Stimulated activated naive CD8-positive, alpha-beta T cell treated with anti-CD3 and anti-CD28 coated beads, Interleukin-15, amount 100 ng/mL, for 72 hours (primary cell): ENCODE data around the gene TMEM60.
"Not testable (repeated sequence)": the region's sequence is repeated elsewhere in the genome, so short reads cannot be mapped to it uniquely, and the experiment has no call there.

Source experiments
- ATAC-seq: fragments of 150-1000 bp; cut with Tn5 transposase; 2 replicates; pipeline ENCODE4 v1.10.0; 2021; ENCODE audit warnings: mild to moderate bottlenecking, moderate library complexity
- DNase-seq, 2 donors: peaks; one replicate each; pipeline ENCODE4 v3.0.0; 2021 to 2022
- H3K27ac Mint-ChIP-seq, 2 donors: one replicate each; pipeline ENCODE4 v1.8.0; 2022; ENCODE audit warnings: mild to moderate bottlenecking in 2 of 2, mixed read lengths in 2 of 2, moderate library complexity in 2 of 2
- H3K27me3 Mint-ChIP-seq: one replicate; pipeline ENCODE4 v1.8.0; 2022; ENCODE audit warnings: mixed read lengths
- H3K4me1 Mint-ChIP-seq: one replicate; pipeline ENCODE4 v1.8.0; 2022; ENCODE audit warnings: mild to moderate bottlenecking, mixed read lengths
- H3K4me3 Mint-ChIP-seq, 2 donors: one replicate each; pipeline ENCODE4 v1.8.0; 2022; ENCODE audit warnings: mild to moderate bottlenecking in 2 of 2, mixed read lengths in 2 of 2, moderate library complexity in 1 of 2
- H3K9me3 Mint-ChIP-seq, 2 donors: one replicate each; pipeline ENCODE4 v1.8.0; 2022; ENCODE audit warnings: mixed read lengths in 2 of 2

The TMEM60 gene

DNA sequence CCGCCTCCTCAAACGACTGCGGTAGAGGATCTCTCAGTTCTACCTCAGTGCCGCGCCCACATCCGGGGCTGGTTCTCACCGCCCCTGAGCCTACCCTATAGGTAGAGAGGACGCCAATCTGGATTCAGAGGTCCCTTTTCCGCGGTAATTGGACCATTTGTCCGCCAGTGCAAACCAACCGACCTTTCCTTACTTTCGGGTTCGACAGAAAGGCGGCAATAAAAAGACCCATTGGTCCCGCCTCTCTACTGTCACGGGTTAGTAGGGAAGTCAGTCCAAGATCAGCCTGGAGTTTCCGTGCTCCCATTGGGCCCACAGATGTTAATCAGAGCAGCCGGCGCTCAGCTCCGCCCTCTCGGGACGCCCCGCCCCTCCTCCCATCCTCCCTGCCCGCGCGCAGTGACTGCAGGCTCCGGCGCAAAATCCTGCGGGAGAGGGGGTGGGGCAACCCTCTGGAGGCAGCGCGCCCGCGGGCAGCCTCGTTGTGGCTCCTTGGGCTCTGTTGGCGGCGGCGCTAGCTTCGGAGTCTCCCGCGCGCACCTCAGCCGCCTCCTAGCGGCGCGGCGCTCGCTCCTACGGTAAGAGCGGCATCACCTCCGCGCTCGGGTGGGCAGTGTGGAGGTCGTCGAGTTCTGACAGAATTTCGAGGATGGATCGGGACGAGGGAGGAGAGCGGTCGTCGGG, at the start of gene TMEM60, which contains the start of gene PHTF2:
TSS of gene TMEM60 (minus strand) at position 41 of the 684 bp plus-strand sequence. CDS start 4,061 bp downstream, outside the sequence.
TSS of gene PHTF2 (plus strand) at position 380 of the 684 bp plus-strand sequence.
- DNase-seq (peak; percentile 89 to 93), ATAC-seq (peak; percentile 96)
- H3K9me3 Mint-ChIP-seq, result no peaks in the 10 kb centered on the region
- H3K4me3 Mint-ChIP-seq, result peak within 1 kb of the TSS; percentile 94 to 99
- H3K4me1 Mint-ChIP-seq, result peaks cover 66% of the 10 kb centered on the region
- no peaks in the 10 kb centered on the region for H3K27me3 Mint-ChIP-seq
- peak within 1 kb of the TSS; percentile 97 to 98 for H3K27ac Mint-ChIP-seq

DNA sequence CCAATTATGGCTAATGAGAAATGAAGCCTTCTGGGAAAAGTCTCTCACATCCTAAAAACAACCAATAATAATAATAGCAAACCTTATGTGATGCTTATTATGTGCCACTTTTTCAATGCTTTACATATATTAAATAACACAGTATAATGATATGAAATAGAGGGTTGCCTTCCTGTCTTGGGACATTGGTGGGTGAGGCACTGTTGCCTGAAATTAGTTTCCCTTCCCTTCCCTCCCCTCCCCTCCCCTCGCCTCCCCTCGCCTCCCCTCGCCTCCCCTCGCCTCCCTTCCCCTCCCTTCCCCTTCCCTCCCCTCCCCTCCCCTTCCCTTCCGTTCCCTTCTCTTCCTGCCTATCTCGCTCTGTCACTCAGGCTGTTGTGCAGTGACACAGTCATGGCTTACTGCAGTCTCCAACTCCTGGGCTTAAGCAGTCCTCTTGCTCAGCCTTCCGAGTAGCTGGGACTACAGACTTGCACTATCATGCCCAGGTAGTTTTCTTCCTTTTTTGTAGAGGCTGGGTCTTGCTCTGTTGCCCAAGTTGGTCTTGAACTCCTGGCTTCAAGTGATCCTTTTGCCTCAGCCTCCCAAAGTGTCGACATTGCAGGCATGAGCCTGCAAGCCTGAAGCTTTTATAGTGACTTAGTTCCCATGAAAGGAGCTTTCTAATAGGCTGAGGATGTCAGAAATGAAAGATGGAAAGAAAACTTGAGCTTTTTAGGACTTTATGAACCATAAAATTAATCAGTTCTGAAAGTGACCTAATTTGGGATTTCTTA, 48.3 kb upstream of the TMEM60 start:
- Mint-ChIP-seq H3K4me1 (peaks cover 4% of the 10 kb centered on the region), H3K4me3 (no peak overlapping the region), H3K9me3 (no peaks in the 10 kb centered on the region), H3K27ac (no peak overlapping the region), H3K27me3 (no peaks in the 10 kb centered on the region)
- ATAC-seq (no peak), DNase-seq (no peak)

- no peaks in the 10 kb centered on the region for H3K27me3 Mint-ChIP-seq
- no peak overlapping the region for H3K4me3 Mint-ChIP-seq
- no peak overlapping the region for H3K27ac Mint-ChIP-seq
- DNase-seq (no peak), ATAC-seq (no peak)
- no peaks in the 10 kb centered on the region for H3K9me3 Mint-ChIP-seq
- no peaks in the 10 kb centered on the region for H3K4me1 Mint-ChIP-seq
Measured at GRCh38 chr7:77843194-77843593, 45.0 kb upstream of the TMEM60 start.

DNA sequence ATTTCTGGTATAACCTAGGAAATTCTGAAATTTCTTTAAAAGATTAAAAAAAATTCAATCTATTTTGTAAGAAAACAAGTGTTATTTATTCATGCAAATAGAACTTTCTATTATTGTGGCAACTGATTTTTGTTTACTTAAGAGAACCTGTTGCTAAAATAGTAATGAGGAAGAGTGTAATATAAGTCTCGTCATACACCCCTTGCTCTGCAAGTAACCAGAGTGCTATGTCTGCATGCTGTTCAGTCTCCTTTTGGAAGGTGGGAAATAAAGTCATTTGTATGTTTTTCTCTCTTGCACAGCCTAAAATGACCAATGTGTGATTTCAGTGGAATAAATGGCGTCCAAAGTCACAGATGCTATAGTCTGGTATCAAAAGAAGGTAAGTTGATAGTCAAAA, 41.7 kb upstream of the TMEM60 start:
- Mint-ChIP-seq H3K27ac (no peak overlapping the region), H3K27me3 (no peaks in the 10 kb centered on the region), H3K4me3 (no peak overlapping the region), H3K9me3 (no peaks in the 10 kb centered on the region), H3K4me1 (peaks cover 4% of the 10 kb centered on the region)
- no peak for ATAC-seq
- no peak for DNase-seq

DNA sequence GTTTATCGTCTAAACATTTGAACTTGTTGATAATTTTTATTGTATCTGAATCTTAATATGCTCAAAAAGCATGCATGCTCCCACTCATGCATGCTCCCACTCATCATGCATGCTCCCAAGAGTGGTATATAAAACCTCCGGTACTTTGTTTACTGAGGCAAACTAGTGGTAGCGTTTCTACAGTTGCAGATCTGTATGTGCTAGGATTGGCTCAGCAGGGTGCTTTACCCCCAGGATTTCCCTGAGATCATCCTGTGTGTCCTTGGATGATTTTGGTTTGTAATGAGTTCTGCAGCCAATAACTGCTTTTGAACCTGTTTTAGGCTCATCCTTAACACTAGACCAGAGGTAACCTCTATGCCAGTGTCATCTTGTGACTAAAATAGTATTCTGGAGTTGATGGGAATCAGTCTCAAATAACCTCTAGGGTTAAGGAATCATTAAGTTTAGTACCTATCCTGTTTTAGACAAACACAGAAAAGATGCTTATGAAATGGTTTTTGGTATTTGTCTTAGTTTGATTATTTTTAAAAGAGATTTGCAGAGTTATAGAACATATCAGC, 40.8 kb upstream of the TMEM60 start:
- Mint-ChIP-seq H3K27ac (no peak overlapping the region), H3K4me3 (no peak overlapping the region)

DNA sequence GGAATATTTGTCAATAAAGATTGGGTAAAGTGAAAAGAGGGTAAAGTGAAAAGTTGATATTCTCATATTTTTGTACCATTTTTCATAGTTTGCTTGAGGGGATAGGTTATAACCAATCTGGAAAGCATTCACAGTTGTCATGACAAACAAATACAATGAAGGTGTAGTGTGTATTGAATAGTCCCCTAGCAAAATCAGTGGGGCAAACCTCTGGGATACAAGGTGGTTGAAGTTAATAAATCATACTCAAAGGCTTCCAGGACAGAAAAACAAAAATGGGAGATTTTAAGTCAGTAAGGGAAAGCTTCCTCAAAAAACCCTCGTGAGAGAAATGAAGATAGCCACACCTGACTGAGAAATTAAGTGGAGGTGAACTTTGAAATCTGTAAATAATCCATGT, 39.7 kb upstream of the TMEM60 start:
- Mint-ChIP-seq H3K9me3 (no peaks in the 10 kb centered on the region), H3K4me1 (peaks cover 21% of the 10 kb centered on the region), H3K27me3 (no peaks in the 10 kb centered on the region), H3K4me3 (no peak overlapping the region), H3K27ac (no peak overlapping the region)
- ATAC-seq (no peak), DNase-seq (no peak)

More for the DNA sequence above, 40.8 kb upstream of the TMEM60 start:
- DNase-seq (no peak), ATAC-seq (no peak)
- Mint-ChIP-seq H3K4me1 (peaks cover 13% of the 10 kb centered on the region), H3K9me3 (no peaks in the 10 kb centered on the region), H3K27me3 (no peaks in the 10 kb centered on the region)

GRCh38 chr7:77837275-77837674, 39.0 kb upstream of the TMEM60 start:
- peaks cover 23% of the 10 kb centered on the region for H3K4me1 Mint-ChIP-seq

GRCh38 chr7:77836425-77836824, 38.2 kb upstream of the TMEM60 start:
- ATAC-seq, DNase-seq, H3K4me3 Mint-ChIP-seq, H3K27me3 Mint-ChIP-seq, H3K9me3 Mint-ChIP-seq: not testable (repeated sequence)
- peak overlapping the region in 1 of 2 donors; percentile 27 for H3K27ac Mint-ChIP-seq
- H3K4me1 Mint-ChIP-seq, result peaks cover 26% of the 10 kb centered on the region

More at GRCh38 chr7:77837275-77837674, 39.0 kb upstream of the TMEM60 start:
- DNase-seq (no peak), ATAC-seq (no peak)
- Mint-ChIP-seq H3K27me3 (no peaks in the 10 kb centered on the region), H3K4me3 (no peak overlapping the region), H3K9me3 (no peaks in the 10 kb centered on the region), H3K27ac (no peak overlapping the region)

- ATAC-seq, result no peak
- peak overlapping the region in 1 of 2 donors; percentile 37 for H3K27ac Mint-ChIP-seq
Measured at GRCh38 chr7:77833136-77833535, 34.9 kb upstream of the TMEM60 start.

DNA sequence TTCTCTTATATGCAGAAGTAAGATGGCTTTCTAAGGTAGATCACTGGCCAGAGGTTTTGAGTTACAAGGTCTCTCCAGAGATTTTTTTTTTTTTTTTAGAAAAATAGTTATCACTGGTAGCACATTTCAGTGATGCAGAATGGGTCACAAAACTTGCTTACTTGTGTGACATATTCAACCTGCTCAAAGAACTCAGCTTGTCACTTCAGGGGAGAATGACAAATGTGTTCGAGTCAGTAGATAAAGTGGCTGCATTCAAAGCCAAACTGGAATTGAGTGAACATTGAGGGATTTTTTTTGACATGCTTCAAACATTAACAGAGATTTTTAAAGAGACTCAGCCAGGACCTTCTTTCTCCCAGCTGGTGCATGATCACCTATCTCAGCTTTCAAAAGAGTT, 33.7 kb upstream of the TMEM60 start:
- no peak for ATAC-seq
- Mint-ChIP-seq H3K9me3 (no peaks in the 10 kb centered on the region), H3K27ac (no peak overlapping the region), H3K27me3 (no peaks in the 10 kb centered on the region), H3K4me1 (peaks cover 38% of the 10 kb centered on the region), H3K4me3 (no peak overlapping the region)
- no peak for DNase-seq

More at GRCh38 chr7:77833136-77833535, 34.9 kb upstream of the TMEM60 start:
- no peaks in the 10 kb centered on the region for H3K9me3 Mint-ChIP-seq
- DNase-seq, result no peak
- H3K4me1 Mint-ChIP-seq, result peaks cover 37% of the 10 kb centered on the region
- no peaks in the 10 kb centered on the region for H3K27me3 Mint-ChIP-seq
- no peak overlapping the region for H3K4me3 Mint-ChIP-seq

DNA sequence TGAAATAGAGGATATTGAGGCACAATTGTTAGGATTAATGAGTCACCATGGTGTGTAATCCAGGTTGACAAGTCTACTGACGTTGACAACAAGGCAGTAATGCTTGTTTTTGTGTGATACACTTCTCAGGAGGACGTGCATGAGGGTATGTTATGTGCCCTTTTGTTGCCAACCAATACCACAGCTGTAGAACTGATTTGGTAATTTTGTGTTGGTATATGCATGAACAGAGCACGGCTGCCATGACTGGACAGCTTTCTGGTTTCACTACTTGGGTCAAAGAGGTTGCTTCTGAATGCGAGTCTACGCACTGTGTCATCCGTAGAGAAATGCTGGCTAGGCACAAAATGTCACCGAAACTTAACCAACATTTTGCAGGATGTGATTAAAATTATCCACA, 33.2 kb upstream of the TMEM60 start:
- no peak for DNase-seq
- Mint-ChIP-seq H3K4me1 (peaks cover 43% of the 10 kb centered on the region), H3K27me3 (no peaks in the 10 kb centered on the region), H3K27ac (no peak overlapping the region), H3K4me3 (no peak overlapping the region), H3K9me3 (no peaks in the 10 kb centered on the region)
- no peak for ATAC-seq

GRCh38 chr7:77830649-77831355, 32.6 kb upstream of the TMEM60 start:
- H3K27ac Mint-ChIP-seq, result no peak overlapping the region
- peaks cover 0 to under 1% of the 10 kb centered on the region in 2 donors for H3K9me3 Mint-ChIP-seq
- H3K4me1 Mint-ChIP-seq, result peaks cover 46% of the 10 kb centered on the region
- DNase-seq, result no peak
- H3K4me3 Mint-ChIP-seq, result no peak overlapping the region
- no peaks in the 10 kb centered on the region for H3K27me3 Mint-ChIP-seq
- no peak for ATAC-seq

GRCh38 chr7:77827999-77828398, 29.8 kb upstream of the TMEM60 start:
- Mint-ChIP-seq H3K4me1 (peaks cover 32% of the 10 kb centered on the region), H3K27ac (no peak overlapping the region)
- no peak for DNase-seq

GRCh38 chr7:77826300-77826699, 28.1 kb upstream of the TMEM60 start:
- H3K27me3 Mint-ChIP-seq, result no peaks in the 10 kb centered on the region
- H3K27ac Mint-ChIP-seq, result no peak overlapping the region
- H3K4me1 Mint-ChIP-seq, result peaks cover 34% of the 10 kb centered on the region
- no peak overlapping the region for H3K4me3 Mint-ChIP-seq
- peaks cover 26 to 28% of the 10 kb centered on the region in 2 donors for H3K9me3 Mint-ChIP-seq
- ATAC-seq, result no peak
- no peak for DNase-seq

More at GRCh38 chr7:77827999-77828398, 29.8 kb upstream of the TMEM60 start:
- no peak for ATAC-seq
- H3K9me3 Mint-ChIP-seq, result peaks cover 15 to 19% of the 10 kb centered on the region in 2 donors
- no peak overlapping the region for H3K4me3 Mint-ChIP-seq
- H3K27me3 Mint-ChIP-seq, result no peaks in the 10 kb centered on the region

DNA sequence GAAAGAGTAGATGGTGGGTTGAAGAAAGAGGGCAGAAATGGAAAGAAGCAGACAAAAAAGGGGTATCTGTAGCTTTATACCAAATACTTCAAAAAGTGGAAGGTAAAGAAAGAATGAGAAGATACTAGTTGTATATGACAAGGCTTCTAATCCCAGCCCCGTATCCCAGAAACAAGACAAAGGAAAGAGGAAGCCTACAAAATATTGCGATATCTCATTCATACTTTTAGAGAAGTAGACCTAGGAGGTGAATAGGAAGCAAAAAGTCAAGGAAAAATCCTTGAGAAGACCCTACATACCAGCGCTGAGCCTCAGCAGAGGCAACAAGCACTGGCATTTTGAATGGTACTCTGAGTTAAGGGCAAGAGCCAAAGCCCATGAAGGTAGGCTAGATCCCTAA, 26.9 kb upstream of the TMEM60 start:
- Mint-ChIP-seq H3K4me1 (peaks cover 26% of the 10 kb centered on the region), H3K27ac (no peak overlapping the region), H3K9me3 (peaks cover 38% of the 10 kb centered on the region in 2 donors), H3K4me3 (no peak overlapping the region), H3K27me3 (no peaks in the 10 kb centered on the region)
- ATAC-seq (no peak), DNase-seq (no peak)
